GM23338 (cell line): Measurements from ENCODE around the gene SLC6A13. TPM values are rescaled to one million over a fixed set of nuclear protein-coding genes. Genes with fewer than 3 reads are reported as not detected.

Source experiments
- ATAC-seq: fragments of 200-7000 bp; cut with Tn5 transposase; 3 replicates; pipeline ENCODE4 v1.9.1; 2020
- DNase-seq: peaks from one replicate; pipeline ENCODE4 v3.0.0-alpha.2; 2015; ENCODE audit warnings: low spot score
- H2AFZ ChIP-seq: fragments of 200-600 bp; sonication (generic); 2 replicates; pipeline ENCODE4 v1.8.0; 2016; ENCODE audit warnings: antibody characterized with exemption, mild to moderate bottlenecking, moderate library complexity
- H3F3A ChIP-seq: fragments of 200-600 bp; sonication (generic); replicated peaks from 2 replicates; pipeline ENCODE4 v1.8.0; 2017; ENCODE audit warnings: antibody characterized with exemption, mixed run types, low read depth
- H3K27ac ChIP-seq: fragments of 200-600 bp; sonication (generic); 2 replicates; pipeline ENCODE4 v1.6.1; 2016; ENCODE audit warnings: low read depth
- H3K27me3 ChIP-seq: fragments of 200-600 bp; sonication (generic); 2 replicates; pipeline ENCODE4 v1.8.0; 2016; ENCODE audit warnings: mild to moderate bottlenecking, mixed run types, moderate library complexity; ENCODE audit not compliant: insufficient read depth
- H3K36me3 ChIP-seq: fragments of 200-600 bp; sonication (generic); 2 replicates; pipeline ENCODE4 v1.8.0; 2016; ENCODE audit warnings: mild to moderate bottlenecking; ENCODE audit not compliant: insufficient read depth
- H3K4me1 ChIP-seq: fragments of 200-600 bp; sonication (generic); 2 replicates; pipeline ENCODE4 v1.8.0; 2016; ENCODE audit warnings: mild to moderate bottlenecking, moderate library complexity; ENCODE audit not compliant: insufficient read depth
- H3K4me2 ChIP-seq: fragments of 200-600 bp; sonication (generic); 2 replicates; pipeline ENCODE4 v1.7.1; 2017; ENCODE audit warnings: mixed run types
- H3K4me3 ChIP-seq: fragments of 200-600 bp; sonication (generic); 2 replicates; pipeline ENCODE4 v1.6.1; 2016; ENCODE audit warnings: mixed run types
- H3K79me2 ChIP-seq: fragments of 200-600 bp; sonication (generic); replicated peaks from 2 replicates; pipeline ENCODE4 v1.8.0; 2017; ENCODE audit warnings: mild to moderate bottlenecking; ENCODE audit not compliant: insufficient read depth
- H3K9me2 ChIP-seq: fragments of 200-600 bp; sonication (generic); 2 replicates; pipeline ENCODE4 v1.8.0; 2017; ENCODE audit not compliant: insufficient read depth
- H4K20me1 ChIP-seq: fragments of 200-600 bp; sonication (generic); replicated peaks from 2 replicates; pipeline ENCODE4 v1.8.0; 2017; ENCODE audit warnings: mild to moderate bottlenecking; ENCODE audit not compliant: insufficient read depth
- H3K27ac Mint-ChIP-seq: 2 replicates; pipeline ENCODE4 v1.8.0; 2020; ENCODE audit warnings: inconsistent platforms, mild to moderate bottlenecking, moderate library complexity, mixed read lengths
- H3K27me3 Mint-ChIP-seq: 3 replicates; pipeline ENCODE4 v1.8.0; 2022; ENCODE audit warnings: low read depth, mild to moderate bottlenecking, moderate library complexity, mixed read lengths, inconsistent platforms; ENCODE audit not compliant: insufficient read depth, poor library complexity
- H3K36me3 Mint-ChIP-seq: 3 replicates; pipeline ENCODE4 v1.8.0; 2021; ENCODE audit warnings: low read depth, mild to moderate bottlenecking, inconsistent platforms, moderate library complexity, mixed read lengths
- H3K4me1 Mint-ChIP-seq: 3 replicates; pipeline ENCODE4 v1.8.0; 2020; ENCODE audit warnings: mild to moderate bottlenecking, inconsistent platforms, mixed read lengths
- H3K4me3 Mint-ChIP-seq: 3 replicates; pipeline ENCODE4 v1.8.0; 2021; ENCODE audit warnings: moderate library complexity, mild to moderate bottlenecking, inconsistent platforms, mixed read lengths
- H3K9me3 Mint-ChIP-seq: 3 replicates; pipeline ENCODE4 v1.8.0; 2020; ENCODE audit warnings: moderate library complexity, mild to moderate bottlenecking, inconsistent platforms, mixed read lengths
- CREB1 ChIP-seq: fragments of 250-450 bp; sonication (Bioruptor Pico); IDR thresholded peaks from 2 replicates; pipeline ENCODE4 v1.5.0; 2020; ENCODE audit warnings: low read depth, mild to moderate bottlenecking, moderate library complexity
- ETS1 ChIP-seq: IDR thresholded peaks from 2 replicates; pipeline ENCODE4 v1.6.1; 2016; ENCODE audit warnings: antibody characterized with exemption
- EZH2phosphoT487 ChIP-seq: fragments of 200-600 bp; sonication (generic); IDR thresholded peaks from one replicate; pipeline ENCODE4 v1.8.1; 2018; ENCODE audit warnings: antibody characterized with exemption; ENCODE audit not compliant: unreplicated experiment
- JUNB ChIP-seq: IDR thresholded peaks from one replicate; pipeline ENCODE4 v1.6.1; 2016; ENCODE audit warnings: antibody characterized with exemption; ENCODE audit not compliant: unreplicated experiment
- NANOG ChIP-seq: IDR thresholded peaks from 2 replicates; pipeline ENCODE4 v1.6.1; 2016; ENCODE audit warnings: antibody characterized with exemption, borderline replicate concordance
- POLR2AphosphoS5 ChIP-seq: IDR thresholded peaks from 2 replicates; pipeline ENCODE4 v1.6.1; 2016; ENCODE audit warnings: antibody characterized with exemption, low read depth
- REST ChIP-seq: IDR thresholded peaks from one replicate; pipeline ENCODE4 v1.6.1; 2018; ENCODE audit warnings: antibody characterized with exemption; ENCODE audit not compliant: unreplicated experiment
- ZNF331 ChIP-seq: fragments of 250-450 bp; sonication (Bioruptor Pico); IDR thresholded peaks from 2 replicates; pipeline ENCODE4 v1.5.0; 2020; ENCODE audit warnings: low read depth, mild to moderate bottlenecking, moderate library complexity
- ZNF462 ChIP-seq: fragments of 250-450 bp; sonication (Bioruptor Pico); IDR thresholded peaks from 2 replicates; pipeline ENCODE4 v1.5.0; 2020; ENCODE audit warnings: mild to moderate bottlenecking, moderate library complexity
- polyA plus RNA-seq: library from polyadenylated mRNA; unstranded; fragments of >200 nt; fragmentation: Nextera tagmentation; extraction: Ambion mirVana; gene quantifications from 2 replicates; pipeline ENCODE4 v1.2.1, GENCODE V29; 2016
- total RNA-seq: library from RNA; depleted of rRNA; stranded (reverse); fragments of >200 nt; shearing (Covaris generic); gene quantifications from 2 replicates; pipeline ENCODE4 v1.2.3, GENCODE V29; 2014

Gene SLC6A13
- total and polyA plus RNA-seq, 2 experiments from 2014 or later: not detected

- Histone ChIP-seq H3K9me2 (no peaks in the 10 kb centered on the region), H3K79me2 (no peaks in the 10 kb centered on the region), H3K36me3 (no peaks in the 10 kb centered on the region), H3K4me2 (no peak overlapping the region), H4K20me1 (no peaks in the 10 kb centered on the region), H3K4me3 (no peak overlapping the region), H3F3A (no peaks in the 10 kb centered on the region), H3K4me1 (no peaks in the 10 kb centered on the region), H2AFZ (no peak overlapping the region), H3K27ac (no peak overlapping the region), H3K27me3 (no peaks in the 10 kb centered on the region)
- Mint-ChIP-seq H3K27me3 (peaks cover 4% of the 10 kb centered on the region), H3K4me3 (no peak overlapping the region), H3K27ac (no peak overlapping the region), H3K4me1 (no peaks in the 10 kb centered on the region), H3K36me3 (no peaks in the 10 kb centered on the region), H3K9me3 (no peaks in the 10 kb centered on the region)
- TF ChIP-seq POLR2AphosphoS5 (no peak), ZNF331 (CRISPR knock-in tag) (no peak), REST (no peak), JUNB (no peak), ETS1 (no peak)
- ATAC-seq (no peak; the same call in 2 of the 3 replicates), DNase-seq (no peak)
Observed at GRCh38 chr12:269191-269590, 6.6 kb upstream of the SLC6A13 start.

- no peak overlapping the region for H3K4me3 ChIP-seq
- H2AFZ ChIP-seq: no peak overlapping the region
- H3K4me1 Mint-ChIP-seq: no peaks in the 10 kb centered on the region
- H3K36me3 Mint-ChIP-seq: no peaks in the 10 kb centered on the region
- no peaks in the 10 kb centered on the region for H4K20me1 ChIP-seq
- no peaks in the 10 kb centered on the region for H3K79me2 ChIP-seq
- H3K4me3 Mint-ChIP-seq: no peak overlapping the region
- no peaks in the 10 kb centered on the region for H3K9me2 ChIP-seq
- H3K9me3 Mint-ChIP-seq: no peaks in the 10 kb centered on the region
- H3K27me3 ChIP-seq: no peaks in the 10 kb centered on the region
- H3K4me2 ChIP-seq: no peak overlapping the region
- no peaks in the 10 kb centered on the region for H3K4me1 ChIP-seq
- H3K27me3 Mint-ChIP-seq: peaks cover 4% of the 10 kb centered on the region
- H3F3A ChIP-seq: no peaks in the 10 kb centered on the region
- DNase-seq (no peak), ATAC-seq (no peak)
- H3K36me3 ChIP-seq: no peaks in the 10 kb centered on the region
- no peak overlapping the region for H3K27ac Mint-ChIP-seq
- no peak overlapping the region for H3K27ac ChIP-seq
- TF ChIP-seq JUNB: no peak
- TF ChIP-seq CREB1 (CRISPR knock-in tag): no peak
- TF ChIP-seq NANOG: no peak
- no peak for TF ChIP-seq ETS1
- no peak for TF ChIP-seq EZH2phosphoT487
- TF ChIP-seq POLR2AphosphoS5: no peak
- TF ChIP-seq ZNF462 (CRISPR knock-in tag): no peak
Observed at GRCh38 chr12:268483-268840, 5.8 kb upstream of the SLC6A13 start.
